Stimulated activated CD8-positive, alpha-beta memory T cell treated with anti-CD3 and anti-CD28 coated beads, Interleukin-12 subunit alpha, Interleukin-12 subunit beta, amount 100 ng/mL, for 1 hour (primary cell): ENCODE measurements around the gene DIP2A.

ENCODE experiments used
- DNase-seq: peaks from one replicate; pipeline ENCODE4 v3.0.0-alpha.2; 2020; ENCODE audit warnings: low read depth

The DIP2A gene

GRCh38 chr21:46597031-46597430, 138.3 kb downstream of the DIP2A start:
- no peak for DNase-seq

GRCh38 chr21:46597896-46598343, 139.2 kb downstream of the DIP2A start:
- no peak for DNase-seq

- no peak for DNase-seq
Observed at GRCh38 chr21:46598581-46599572, 140.2 kb downstream of the DIP2A start.

- no peak for DNase-seq
Observed at GRCh38 chr21:46600305-46600704, 141.6 kb downstream of the DIP2A start.

GRCh38 chr21:46600978-46601377, 142.3 kb downstream of the DIP2A start:
- DNase-seq: no peak

GRCh38 chr21:46603228-46603627, 144.5 kb downstream of the DIP2A start:
- DNase-seq: no peak

GRCh38 chr21:46604329-46604974, 145.8 kb downstream of the DIP2A start:
- no peak for DNase-seq

- DNase-seq: no peak
Observed at GRCh38 chr21:46604975-46605766, 146.5 kb downstream of the DIP2A start, which contains the start of gene S100B. Gene S100B, minus strand, starts transcription at chr21:46605082. Its CDS starts 2,667 bp downstream, at chr21:46602415.

GRCh38 chr21:46605767-46606426, 147.2 kb downstream of the DIP2A start:
- no peak for DNase-seq

- DNase-seq: no peak
Observed at GRCh38 chr21:46606427-46606813, 147.7 kb downstream of the DIP2A start.

- DNase-seq: no peak
Observed at GRCh38 chr21:46607636-46608035, 148.9 kb downstream of the DIP2A start.

GRCh38 chr21:46608672-46609111, 150.0 kb downstream of the DIP2A start:
- no peak for DNase-seq

GRCh38 chr21:46610018-46610701, 151.5 kb downstream of the DIP2A start:
- no peak for DNase-seq

GRCh38 chr21:46613391-46613790, 154.7 kb downstream of the DIP2A start:
- DNase-seq: no peak

- no peak for DNase-seq
Observed at GRCh38 chr21:46616050-46616449, 157.4 kb downstream of the DIP2A start.

- no peak for DNase-seq
Observed at GRCh38 chr21:46616656-46617055, 158.0 kb downstream of the DIP2A start.

GRCh38 chr21:46617267-46618051, 158.8 kb downstream of the DIP2A start:
- DNase-seq: no peak

- DNase-seq: no peak
Observed at GRCh38 chr21:46618738-46619379, 160.2 kb downstream of the DIP2A start.
